OCI-LY1 (cell line): ENCODE data around the gene DNAJC15.

Experiments used
- H2AFZ ChIP-seq: fragments of 200-600 bp; sonication (generic), shearing (Covaris generic); 2 replicates; pipeline ENCODE4 v1.6.0; 2014; ENCODE audit warnings: antibody characterized with exemption, mild to moderate bottlenecking, low read length
- H3F3A ChIP-seq: fragments of 200-600 bp; sonication (generic), shearing (Covaris generic); 2 replicates; pipeline ENCODE4 v1.6.0; 2014; ENCODE audit warnings: mild to moderate bottlenecking, antibody characterized with exemption, low read length, moderate library complexity; ENCODE audit not compliant: insufficient read depth
- H3K27ac ChIP-seq: fragments of 200-600 bp; sonication (generic); 2 replicates; pipeline ENCODE4 v1.5.1; 2014; ENCODE audit warnings: low read length, mixed run types, mild to moderate bottlenecking, low read depth; ENCODE audit not compliant: poor library complexity, severe bottlenecking
- H3K27me3 ChIP-seq: fragments of 200-600 bp; sonication (generic); 2 replicates; pipeline ENCODE4 v1.6.0; 2014; ENCODE audit warnings: antibody characterized with exemption, mild to moderate bottlenecking, low read length, moderate library complexity; ENCODE audit not compliant: insufficient read depth
- H3K36me3 ChIP-seq: fragments of 200-600 bp; sonication (generic); 2 replicates; pipeline ENCODE4 v1.6.1; 2014; ENCODE audit warnings: mild to moderate bottlenecking, antibody characterized with exemption, low read length, moderate library complexity, mixed read lengths; ENCODE audit not compliant: insufficient read depth
- H3K4me1 ChIP-seq: fragments of 200-600 bp; sonication (generic); 2 replicates; pipeline ENCODE4 v1.5.1; 2014; ENCODE audit warnings: mild to moderate bottlenecking, low read length, moderate library complexity; ENCODE audit not compliant: insufficient read depth, severe bottlenecking
- H3K4me2 ChIP-seq: fragments of 200-600 bp; sonication (generic), shearing (Covaris generic); 2 replicates; pipeline ENCODE4 v1.6.1; 2014; ENCODE audit warnings: low read length
- H3K4me3 ChIP-seq: fragments of 200-600 bp; sonication (generic); 2 replicates; pipeline ENCODE4 v1.5.1; 2014; ENCODE audit warnings: low read length, low read depth, mild to moderate bottlenecking, mixed read lengths; ENCODE audit not compliant: poor library complexity, severe bottlenecking
- H3K79me2 ChIP-seq: fragments of 200-600 bp; shearing (Covaris generic); 2 replicates; pipeline ENCODE4 v1.6.1; 2016; ENCODE audit warnings: mixed run types, low read length, mixed read lengths; ENCODE audit not compliant: insufficient read depth
- H3K9ac ChIP-seq: fragments of 200-600 bp; sonication (generic), shearing (Covaris generic); 2 replicates; pipeline ENCODE4 v1.6.1; 2014; ENCODE audit warnings: mild to moderate bottlenecking, low read length, mixed read lengths
- H3K9me2 ChIP-seq: fragments of 200-600 bp; sonication (generic), shearing (Covaris generic); 2 replicates; pipeline ENCODE4 v1.6.1; 2014; ENCODE audit warnings: low read depth, mild to moderate bottlenecking, low read length, mixed read lengths
- H3K9me3 ChIP-seq: fragments of 200-600 bp; shearing (Covaris generic); 2 replicates; pipeline ENCODE4 v1.6.1; 2014; ENCODE audit warnings: low read length, mixed read lengths
- H4K20me1 ChIP-seq: fragments of 200-600 bp; sonication (generic), shearing (Covaris generic); 2 replicates; pipeline ENCODE4 v1.6.0; 2016; ENCODE audit warnings: mild to moderate bottlenecking, low read length; ENCODE audit not compliant: insufficient read depth
- CTCF ChIP-seq: fragments of 200-600 bp; sonication (generic), shearing (Covaris generic); IDR thresholded peaks from 2 replicates; pipeline ENCODE4 v1.5.1; 2017; ENCODE audit warnings: mild to moderate bottlenecking, antibody characterized with exemption, low read length, moderate library complexity, mixed read lengths
- EZH2 ChIP-seq: fragments of 200-600 bp; sonication (generic), shearing (Covaris generic); IDR thresholded peaks from 2 replicates; pipeline ENCODE4 v1.8.0; 2017; ENCODE audit warnings: borderline replicate concordance, mixed run types, mild to moderate bottlenecking, antibody characterized with exemption, low read length, moderate library complexity, mixed read lengths

Gene DNAJC15

GRCh38 chr13:42984691-42985090 lies 38.7 kb upstream of the DNAJC15 start:
- no peak for TF ChIP-seq CTCF
- no peak for TF ChIP-seq EZH2
- Histone ChIP-seq H3K4me2 (no peak overlapping the region), H3K27ac (no peak overlapping the region), H3K4me3 (no peak overlapping the region), H3K36me3 (no peaks in the 10 kb centered on the region), H3K79me2 (no peaks in the 10 kb centered on the region), H3K27me3 (no peaks in the 10 kb centered on the region), H2AFZ (no peak overlapping the region), H3K9me3 (peaks cover 8% of the 10 kb centered on the region), H4K20me1 (no peaks in the 10 kb centered on the region), H3K9me2 (no peaks in the 10 kb centered on the region), H3K9ac (no peak overlapping the region), H3F3A (no peaks in the 10 kb centered on the region), H3K4me1 (no peaks in the 10 kb centered on the region)

GRCh38 chr13:42985312-42986175 lies 37.8 kb upstream of the DNAJC15 start:
- H2AFZ ChIP-seq: no peak overlapping the region

DNA sequence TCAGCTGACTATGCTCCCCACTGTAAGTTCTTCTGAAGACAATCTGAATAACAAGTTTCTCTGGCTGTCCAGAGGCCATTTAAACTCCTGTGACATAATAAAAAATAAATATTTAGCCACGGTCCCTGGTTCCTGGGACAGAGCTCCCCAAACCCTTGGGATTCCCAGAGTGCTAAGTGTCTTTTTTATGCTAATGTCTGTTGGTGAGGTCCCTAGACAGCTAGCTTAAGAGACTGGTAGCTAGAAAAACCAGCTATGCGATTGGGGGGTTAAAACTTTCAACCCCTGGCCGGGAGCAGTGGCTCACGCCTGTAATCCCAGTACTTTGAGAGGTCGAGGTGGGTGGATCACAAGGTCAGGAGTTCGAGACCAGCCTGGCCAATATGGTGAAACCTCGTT lies 37.2 kb upstream of the DNAJC15 start:
- H3K9me3 ChIP-seq: peaks cover 2% of the 10 kb centered on the region; the same call in 1 of the 2 replicates
- H3K9me2 ChIP-seq: no peaks in the 10 kb centered on the region
- H3K4me2 ChIP-seq: no peak overlapping the region
- H4K20me1 ChIP-seq: no peaks in the 10 kb centered on the region
- H3K79me2 ChIP-seq: no peaks in the 10 kb centered on the region
- no peak overlapping the region for H3K27ac ChIP-seq
- no peak overlapping the region for H2AFZ ChIP-seq
- H3K9ac ChIP-seq: no peak overlapping the region
- H3K4me3 ChIP-seq: no peak overlapping the region
- TF ChIP-seq EZH2 (no peak), CTCF (no peak)
- H3K36me3 ChIP-seq: no peaks in the 10 kb centered on the region
- H3K4me1 ChIP-seq: peaks cover 12% of the 10 kb centered on the region
- H3F3A ChIP-seq: no peaks in the 10 kb centered on the region
- H3K27me3 ChIP-seq: no peaks in the 10 kb centered on the region

More at GRCh38 chr13:42985312-42986175, 37.8 kb upstream of the DNAJC15 start:
- H3K79me2 ChIP-seq: no peaks in the 10 kb centered on the region
- peaks cover 5% of the 10 kb centered on the region; the same call in 1 of the 2 replicates for H3K9me3 ChIP-seq
- no peaks in the 10 kb centered on the region for H4K20me1 ChIP-seq
- H3K27ac ChIP-seq: no peak overlapping the region
- H3F3A ChIP-seq: no peaks in the 10 kb centered on the region
- TF ChIP-seq EZH2: no peak
- no peak for TF ChIP-seq CTCF
- no peak overlapping the region for H3K4me2 ChIP-seq
- peaks cover 6% of the 10 kb centered on the region for H3K4me1 ChIP-seq
- no peaks in the 10 kb centered on the region for H3K9me2 ChIP-seq
- H3K9ac ChIP-seq: no peak overlapping the region
- H3K27me3 ChIP-seq: no peaks in the 10 kb centered on the region
- no peaks in the 10 kb centered on the region for H3K36me3 ChIP-seq
- H3K4me3 ChIP-seq: no peak overlapping the region
